Panc1 (cell line): Measurements from ENCODE around the gene LAMA1.

Source experiments
- CTCF ChIP-seq: fragments of 450-650 bp; IDR thresholded peaks from 2 replicates; pipeline ENCODE4 v1.5.1; 2017; ENCODE audit warnings: mild to moderate bottlenecking
- POLR2AphosphoS5 ChIP-seq: IDR thresholded peaks from 2 replicates; pipeline ENCODE4 v1.6.1; 2012; ENCODE audit warnings: mild to moderate bottlenecking, low read depth, low read length, moderate library complexity

GRCh38 chr18:6959110-6959509 is 158.5 kb downstream of the LAMA1 start:
- TF ChIP-seq POLR2AphosphoS5 (no peak), CTCF (no peak)
